H9 (cell line): Measurements from ENCODE around the gene TCF4. TPM values are rescaled to one million over a fixed set of nuclear protein-coding genes. Genes with fewer than 3 reads are reported as not detected.

Experiments
- DNase-seq: peaks from one replicate; pipeline ENCODE4 v3.0.0-alpha.2; 2017
- H2AFZ ChIP-seq: one replicate; pipeline ENCODE4 v1.6.1; 2013; ENCODE audit warnings: mild to moderate bottlenecking, low read length, control low read depth, moderate library complexity
- H2AK5ac ChIP-seq: 2 replicates; pipeline ENCODE4 v1.6.1; 2013; ENCODE audit warnings: low read length, control low read depth, mixed read lengths; ENCODE audit not compliant: insufficient read length
- H2BK120ac ChIP-seq: one replicate; pipeline ENCODE4 v1.6.1; 2013; ENCODE audit warnings: low read depth, mild to moderate bottlenecking, low read length, control low read depth, inconsistent platforms; ENCODE audit not compliant: poor library complexity, severe bottlenecking
- H2BK12ac ChIP-seq: 2 replicates; pipeline ENCODE4 v1.6.1; 2013; ENCODE audit warnings: low read length, control low read depth, mixed read lengths, low read depth; ENCODE audit not compliant: insufficient read length
- H2BK15ac ChIP-seq: 2 replicates; pipeline ENCODE4 v1.6.1; 2013; ENCODE audit warnings: low read depth, low read length, control low read depth
- H2BK20ac ChIP-seq: one replicate; pipeline ENCODE4 v1.6.1; 2013; ENCODE audit warnings: low read depth, mild to moderate bottlenecking, low read length, control low read depth, inconsistent platforms; ENCODE audit not compliant: poor library complexity, severe bottlenecking
- H2BK5ac ChIP-seq: 2 replicates; pipeline ENCODE4 v1.6.1; 2013; ENCODE audit warnings: low read length, control low read depth, mixed read lengths; ENCODE audit not compliant: insufficient read length
- H3K14ac ChIP-seq: 2 replicates; pipeline ENCODE4 v1.6.1; 2013; ENCODE audit warnings: low read length, control low read depth; ENCODE audit not compliant: insufficient read depth
- H3K18ac ChIP-seq: 2 replicates; pipeline ENCODE4 v1.6.1; 2013; ENCODE audit warnings: low read depth, mild to moderate bottlenecking, mixed read lengths, low read length, control low read depth; ENCODE audit not compliant: insufficient read length
- H3K23ac ChIP-seq: 2 replicates; pipeline ENCODE4 v1.6.1; 2013; ENCODE audit warnings: low read length, control low read depth, mixed read lengths, low read depth; ENCODE audit not compliant: insufficient read length
- H3K23me2 ChIP-seq: 2 replicates; pipeline ENCODE4 v1.6.1; 2013; ENCODE audit warnings: low read depth, mild to moderate bottlenecking, mixed read lengths, low read length, control low read depth; ENCODE audit not compliant: insufficient read length, poor library complexity, severe bottlenecking
- H3K27ac ChIP-seq: 2 replicates; pipeline ENCODE4 v1.5.1; 2013; ENCODE audit warnings: low read length, control low read depth, mixed read lengths, low read depth; ENCODE audit not compliant: insufficient read length
- H3K27me3 ChIP-seq: 2 replicates; pipeline ENCODE4 v1.6.1; 2013; ENCODE audit warnings: low read length, control low read depth, inconsistent platforms; ENCODE audit not compliant: insufficient read depth
- H3K4ac ChIP-seq: 2 replicates; pipeline ENCODE4 v1.6.1; 2013; ENCODE audit warnings: low read depth, mild to moderate bottlenecking, control low read depth, inconsistent platforms, low read length, moderate library complexity
- H3K4me1 ChIP-seq: 2 replicates; pipeline ENCODE4 v1.6.1; 2013; ENCODE audit warnings: low read length, control low read depth, inconsistent platforms; ENCODE audit not compliant: insufficient read depth
- H3K4me2 ChIP-seq: 2 replicates; pipeline ENCODE4 v1.6.1; 2013; ENCODE audit warnings: low read length, control low read depth, mixed read lengths; ENCODE audit not compliant: insufficient read length, insufficient read depth
- H3K56ac ChIP-seq: 2 replicates; pipeline ENCODE4 v1.6.1; 2013; ENCODE audit warnings: low read depth, mild to moderate bottlenecking, mixed read lengths, low read length, control low read depth; ENCODE audit not compliant: insufficient read length
- H3K79me1 ChIP-seq: 2 replicates; pipeline ENCODE4 v1.6.1; 2013; ENCODE audit warnings: low read depth, mild to moderate bottlenecking, moderate library complexity, low read length, control low read depth, inconsistent platforms; ENCODE audit not compliant: insufficient read depth, poor library complexity, severe bottlenecking
- H3K79me2 ChIP-seq: 2 replicates; pipeline ENCODE4 v1.6.1; 2013; ENCODE audit warnings: low read length, control low read depth, inconsistent platforms; ENCODE audit not compliant: insufficient read depth
- H3K9ac ChIP-seq: 2 replicates; pipeline ENCODE4 v1.6.1; 2013; ENCODE audit warnings: low read length, control low read depth, mixed read lengths; ENCODE audit not compliant: insufficient read length; ENCODE audit errors: extremely low read depth
- H3K9me3 ChIP-seq: one replicate; pipeline ENCODE4 v1.6.1; 2013; ENCODE audit warnings: low read depth, low read length, inconsistent platforms; ENCODE audit not compliant: control insufficient read depth
- H3T11ph ChIP-seq: one replicate; pipeline ENCODE4 v1.6.1; 2013; ENCODE audit warnings: mild to moderate bottlenecking, low read length, control low read depth, inconsistent platforms
- H4K20me1 ChIP-seq: one replicate; pipeline ENCODE4 v1.6.1; 2013; ENCODE audit not compliant: control insufficient read depth, insufficient read length, insufficient read depth
- H4K5ac ChIP-seq: 2 replicates; pipeline ENCODE4 v1.6.1; 2013; ENCODE audit warnings: low read depth, mild to moderate bottlenecking, mixed read lengths, low read length, control low read depth; ENCODE audit not compliant: insufficient read length
- H4K8ac ChIP-seq: replicated peaks from 2 replicates; pipeline ENCODE4 v1.6.1; 2013; ENCODE audit warnings: low read length, control low read depth, mixed read lengths, low read depth; ENCODE audit not compliant: insufficient read length
- H4K91ac ChIP-seq: 2 replicates; pipeline ENCODE4 v1.6.1; 2013; ENCODE audit warnings: low read depth, mild to moderate bottlenecking, moderate library complexity, mixed read lengths, low read length, control low read depth; ENCODE audit not compliant: insufficient read length
- H3K27ac Mint-ChIP-seq, 3 experiments: 2 replicates in 2 of 3; 3 replicates in 1 of 3; pipeline ENCODE4 v1.8.0; 2020 to 2021; ENCODE audit warnings: mixed read lengths in 3 of 3, mild to moderate bottlenecking in 1 of 3, moderate library complexity in 1 of 3
- H3K27me3 Mint-ChIP-seq: 2 replicates; pipeline ENCODE4 v1.8.0; 2021; ENCODE audit warnings: low read depth, mild to moderate bottlenecking, moderate library complexity, mixed read lengths
- H3K36me3 Mint-ChIP-seq, 3 experiments: 2 replicates in 2 of 3; 3 replicates in 1 of 3; pipeline ENCODE4 v1.8.0; 2020 to 2021; ENCODE audit warnings: low read depth in 3 of 3, mixed read lengths in 3 of 3; ENCODE audit not compliant: insufficient read depth in 1 of 3
- H3K4me1 Mint-ChIP-seq, 2 experiments: 2 replicates each; pipeline ENCODE4 v1.8.0; 2020; ENCODE audit warnings: mixed read lengths in 2 of 2
- H3K4me3 Mint-ChIP-seq, 2 experiments: 2 replicates in 1 of 2; 3 replicates in 1 of 2; pipeline ENCODE4 v1.8.0; 2020 to 2021; ENCODE audit warnings: mild to moderate bottlenecking in 2 of 2, mixed read lengths in 2 of 2, moderate library complexity in 1 of 2
- H3K9me3 Mint-ChIP-seq, 2 experiments: 2 replicates in 1 of 2; 3 replicates in 1 of 2; pipeline ENCODE4 v1.8.0; 2020; ENCODE audit warnings: mild to moderate bottlenecking in 2 of 2, mixed read lengths in 2 of 2, moderate library complexity in 1 of 2
- WGBS: extraction: QIAGEN DNeasy Blood & Tissue Kit; methylation state at CpG from one replicate; pipeline ENCODE4 v1.1.7; 2013; ENCODE audit warnings: missing lambda C conversion rate, low lambda C conversion rate, mixed read lengths; ENCODE audit not compliant: insufficient read length; ENCODE audit errors: extremely low coverage; 5-methylcytosine and 5-hydroxymethylcytosine counted together
- total RNA-seq: library from RNA; stranded (reverse); gene quantifications from 2 replicates; pipeline ENCODE4 v1.2.1, GENCODE V29; 2021
- TF ChIP-seq, protein P1 (sequence below): fragments of 200-600 bp; sonication (generic); conservative IDR thresholded peaks from 3 replicates; pipeline ENCODE4 v1.8.0; 2021; ENCODE audit warnings: antibody characterized with exemption, mild to moderate bottlenecking

Gene TCF4
- total RNA-seq, 1 experiment from 2014 or later = 99.4 TPM

DNA sequence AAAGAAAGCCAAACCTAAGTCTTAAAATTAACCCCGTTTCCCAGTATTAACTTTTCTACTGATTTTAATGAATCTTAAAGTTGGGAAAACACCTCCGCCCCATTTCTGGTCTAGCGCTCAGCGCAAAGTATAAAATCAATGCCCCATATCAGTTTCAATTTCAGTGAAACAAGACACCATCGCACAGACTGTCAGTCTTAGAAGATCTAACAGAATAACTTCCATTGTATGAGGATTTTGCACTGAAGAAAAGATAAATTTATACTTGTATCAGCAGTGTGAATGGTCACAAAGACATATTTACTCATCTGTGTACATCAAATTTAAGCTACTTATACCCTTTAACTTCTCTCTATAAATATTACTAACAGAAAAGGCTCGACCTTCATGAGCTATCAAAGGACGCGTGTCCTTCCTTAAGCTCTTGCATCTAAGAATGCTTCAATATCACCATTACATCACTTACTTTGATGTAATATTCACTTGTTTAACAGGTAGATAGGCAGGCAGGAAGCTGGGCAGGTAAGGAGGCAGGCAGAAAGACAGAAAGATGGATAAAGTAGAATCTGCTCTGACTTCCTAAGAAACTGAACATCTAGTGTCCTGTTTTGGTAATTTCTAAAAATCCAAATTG, 183.0 kb downstream of the TCF4 start:
- H3K9me3 Mint-ChIP-seq = no peaks in the 10 kb centered on the region
- Histone ChIP-seq H4K8ac (no peak overlapping the region), H2BK120ac (no peak overlapping the region), H2BK20ac (no peak overlapping the region), H3K27ac (no peak overlapping the region), H3K23me2 (no peaks in the 10 kb centered on the region), H3K4me2 (no peak overlapping the region), H2AFZ (no peak overlapping the region), H3K79me2 (peaks cover 2% of the 10 kb centered on the region; the same call in 1 of the 2 replicates), H3K9me3 (no peaks in the 10 kb centered on the region), H2BK12ac (no peak overlapping the region), H4K91ac (no peak overlapping the region), H3K23ac (no peak overlapping the region), H3K9ac (no peak overlapping the region), H2BK5ac (no peak overlapping the region), H3K27me3 (no peaks in the 10 kb centered on the region), H3K4ac (no peak overlapping the region), H3K14ac (no peak overlapping the region), H3K18ac (no peak overlapping the region), H3K4me1 (peaks cover 6% of the 10 kb centered on the region), H4K5ac (no peak overlapping the region), H3K79me1 (peaks cover 3% of the 10 kb centered on the region), H2AK5ac (no peak overlapping the region), H3T11ph (no peak overlapping the region), H2BK15ac (no peak overlapping the region), H4K20me1 (no peaks in the 10 kb centered on the region), H3K56ac (no peak overlapping the region)
- WGBS = no CpG with 5 or more reads among the region's 8 CpGs
- H3K36me3 Mint-ChIP-seq = peaks cover 0 to 4% (median 2%) of the 10 kb centered on the region in 3 experiments; a peak in 2 of 7 replicates
- H3K4me3 Mint-ChIP-seq = no peak overlapping the region
- H3K27me3 Mint-ChIP-seq = no peaks in the 10 kb centered on the region; the same call in 1 of the 2 replicates
- H3K27ac Mint-ChIP-seq = peak overlapping the region in 2 of 3 experiments; percentile 10 to 85; a peak in 3 of 7 replicates
- TF ChIP-seq, protein P1, sequence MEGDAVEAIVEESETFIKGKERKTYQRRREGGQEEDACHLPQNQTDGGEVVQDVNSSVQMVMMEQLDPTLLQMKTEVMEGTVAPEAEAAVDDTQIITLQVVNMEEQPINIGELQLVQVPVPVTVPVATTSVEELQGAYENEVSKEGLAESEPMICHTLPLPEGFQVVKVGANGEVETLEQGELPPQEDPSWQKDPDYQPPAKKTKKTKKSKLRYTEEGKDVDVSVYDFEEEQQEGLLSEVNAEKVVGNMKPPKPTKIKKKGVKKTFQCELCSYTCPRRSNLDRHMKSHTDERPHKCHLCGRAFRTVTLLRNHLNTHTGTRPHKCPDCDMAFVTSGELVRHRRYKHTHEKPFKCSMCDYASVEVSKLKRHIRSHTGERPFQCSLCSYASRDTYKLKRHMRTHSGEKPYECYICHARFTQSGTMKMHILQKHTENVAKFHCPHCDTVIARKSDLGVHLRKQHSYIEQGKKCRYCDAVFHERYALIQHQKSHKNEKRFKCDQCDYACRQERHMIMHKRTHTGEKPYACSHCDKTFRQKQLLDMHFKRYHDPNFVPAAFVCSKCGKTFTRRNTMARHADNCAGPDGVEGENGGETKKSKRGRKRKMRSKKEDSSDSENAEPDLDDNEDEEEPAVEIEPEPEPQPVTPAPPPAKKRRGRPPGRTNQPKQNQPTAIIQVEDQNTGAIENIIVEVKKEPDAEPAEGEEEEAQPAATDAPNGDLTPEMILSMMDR = no peak
- DNase-seq = no peak
- H3K4me1 Mint-ChIP-seq = peaks cover 78 to 82% of the 10 kb centered on the region in 2 experiments
